Measurements from ENCODE around the gene KCNQ4.

DNA sequence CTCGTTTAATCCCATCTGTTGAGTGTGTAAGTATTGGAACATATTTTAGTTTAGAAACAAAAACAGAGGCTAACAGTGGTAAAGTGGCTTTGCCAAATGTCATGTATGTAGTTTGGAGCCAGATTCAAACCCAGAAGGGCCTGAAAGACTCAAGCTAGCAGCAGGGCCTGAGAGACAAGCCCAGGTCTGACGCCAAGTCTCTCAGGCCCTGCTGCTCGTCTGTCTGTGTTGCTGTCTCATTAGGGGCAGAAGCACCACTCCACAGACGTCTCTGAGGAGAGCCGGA, 70.2 kb downstream of the KCNQ4 start:
- TF ChIP-seq, protein P1, sequence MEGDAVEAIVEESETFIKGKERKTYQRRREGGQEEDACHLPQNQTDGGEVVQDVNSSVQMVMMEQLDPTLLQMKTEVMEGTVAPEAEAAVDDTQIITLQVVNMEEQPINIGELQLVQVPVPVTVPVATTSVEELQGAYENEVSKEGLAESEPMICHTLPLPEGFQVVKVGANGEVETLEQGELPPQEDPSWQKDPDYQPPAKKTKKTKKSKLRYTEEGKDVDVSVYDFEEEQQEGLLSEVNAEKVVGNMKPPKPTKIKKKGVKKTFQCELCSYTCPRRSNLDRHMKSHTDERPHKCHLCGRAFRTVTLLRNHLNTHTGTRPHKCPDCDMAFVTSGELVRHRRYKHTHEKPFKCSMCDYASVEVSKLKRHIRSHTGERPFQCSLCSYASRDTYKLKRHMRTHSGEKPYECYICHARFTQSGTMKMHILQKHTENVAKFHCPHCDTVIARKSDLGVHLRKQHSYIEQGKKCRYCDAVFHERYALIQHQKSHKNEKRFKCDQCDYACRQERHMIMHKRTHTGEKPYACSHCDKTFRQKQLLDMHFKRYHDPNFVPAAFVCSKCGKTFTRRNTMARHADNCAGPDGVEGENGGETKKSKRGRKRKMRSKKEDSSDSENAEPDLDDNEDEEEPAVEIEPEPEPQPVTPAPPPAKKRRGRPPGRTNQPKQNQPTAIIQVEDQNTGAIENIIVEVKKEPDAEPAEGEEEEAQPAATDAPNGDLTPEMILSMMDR (IDR thresholded peaks at IDR 0.05) = no peak
- no peak for TF ChIP-seq POLR2A (IDR thresholded peaks at IDR 0.05)

All from breast epithelium (tissue), 3 donors.